ENCODE measurements around the gene SLC12A9. TPM values are rescaled to one million over a fixed set of nuclear protein-coding genes. Genes with fewer than 3 reads are reported as not detected.

The SLC12A9 gene
- total RNA-seq, 1 donor = 14.3 TPM

GRCh38 chr7:100835903-100836811 is 16.4 kb upstream of the SLC12A9 start:
- no peak for DNase-seq (ENCODE audit: low read depth)
- H3K4me3 ChIP-seq (ENCODE audit: low read depth, low read length) = no peak overlapping the region
- TF ChIP-seq, protein P1, sequence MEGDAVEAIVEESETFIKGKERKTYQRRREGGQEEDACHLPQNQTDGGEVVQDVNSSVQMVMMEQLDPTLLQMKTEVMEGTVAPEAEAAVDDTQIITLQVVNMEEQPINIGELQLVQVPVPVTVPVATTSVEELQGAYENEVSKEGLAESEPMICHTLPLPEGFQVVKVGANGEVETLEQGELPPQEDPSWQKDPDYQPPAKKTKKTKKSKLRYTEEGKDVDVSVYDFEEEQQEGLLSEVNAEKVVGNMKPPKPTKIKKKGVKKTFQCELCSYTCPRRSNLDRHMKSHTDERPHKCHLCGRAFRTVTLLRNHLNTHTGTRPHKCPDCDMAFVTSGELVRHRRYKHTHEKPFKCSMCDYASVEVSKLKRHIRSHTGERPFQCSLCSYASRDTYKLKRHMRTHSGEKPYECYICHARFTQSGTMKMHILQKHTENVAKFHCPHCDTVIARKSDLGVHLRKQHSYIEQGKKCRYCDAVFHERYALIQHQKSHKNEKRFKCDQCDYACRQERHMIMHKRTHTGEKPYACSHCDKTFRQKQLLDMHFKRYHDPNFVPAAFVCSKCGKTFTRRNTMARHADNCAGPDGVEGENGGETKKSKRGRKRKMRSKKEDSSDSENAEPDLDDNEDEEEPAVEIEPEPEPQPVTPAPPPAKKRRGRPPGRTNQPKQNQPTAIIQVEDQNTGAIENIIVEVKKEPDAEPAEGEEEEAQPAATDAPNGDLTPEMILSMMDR (IDR thresholded peaks at IDR 0.05; ENCODE audit: insufficient read depth, low read length) = no peak

DNA sequence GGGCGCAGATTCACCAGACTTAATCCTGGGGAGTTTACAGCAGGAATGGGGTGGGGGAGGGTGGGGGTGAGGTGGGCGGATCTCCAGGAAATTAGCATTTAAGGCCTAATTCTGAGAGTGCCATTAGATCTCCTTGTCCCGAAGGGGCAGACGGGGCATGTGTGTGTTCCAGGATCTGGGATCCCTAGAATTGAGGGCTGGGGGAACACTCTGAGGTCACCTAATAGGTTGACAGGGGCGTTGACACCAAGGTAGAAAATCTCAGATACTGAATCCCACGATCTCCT is 15.8 kb upstream of the SLC12A9 start:
- TF ChIP-seq, protein P1 (IDR thresholded peaks at IDR 0.05; ENCODE audit: insufficient read depth, low read length) = no peak
- no peak overlapping the region for H3K4me3 ChIP-seq (ENCODE audit: low read depth, low read length)
- no peak for DNase-seq (ENCODE audit: low read depth)

GRCh38 chr7:100837099-100837836 is 15.2 kb upstream of the SLC12A9 start:
- H3K4me3 ChIP-seq (ENCODE audit: low read depth, low read length) = peak overlapping the region; percentile 59
- peak; percentile 89 for DNase-seq (ENCODE audit: low read depth)
- TF ChIP-seq, protein P1 (IDR thresholded peaks at IDR 0.05; ENCODE audit: insufficient read depth, low read length) = no peak

GRCh38 chr7:100839361-100839760 is 13.2 kb upstream of the SLC12A9 start:
- no peak for DNase-seq (ENCODE audit: low read depth)

GRCh38 chr7:100840470-100841100 is 11.9 kb upstream of the SLC12A9 start:
- no peak for DNase-seq (ENCODE audit: low read depth)
- H3K4me3 ChIP-seq (ENCODE audit: low read depth, low read length) = no peak overlapping the region
- TF ChIP-seq, protein P1 (IDR thresholded peaks at IDR 0.05; ENCODE audit: insufficient read depth, low read length) = no peak

More at GRCh38 chr7:100839361-100839760, 13.2 kb upstream of the SLC12A9 start:
- TF ChIP-seq, protein P1 (IDR thresholded peaks at IDR 0.05; ENCODE audit: insufficient read depth, low read length) = no peak
- H3K4me3 ChIP-seq (ENCODE audit: low read depth, low read length) = no peak overlapping the region

GRCh38 chr7:100847360-100847759 is 5.2 kb upstream of the SLC12A9 start:
- TF ChIP-seq, protein P1 (IDR thresholded peaks at IDR 0.05; ENCODE audit: insufficient read depth, low read length) = no peak
- no peak overlapping the region for H3K4me3 ChIP-seq (ENCODE audit: low read depth, low read length)
- DNase-seq (ENCODE audit: low read depth) = no peak

Measured in fibroblast of the aortic adventitia (primary cell).